ENCODE measurements around the gene MCRIP2. TPM values are rescaled to one million over a fixed set of nuclear protein-coding genes. Genes with fewer than 3 reads are reported as not detected.

Gene MCRIP2
- total RNA-seq, 1 donor from 2014 or later: 20.9 TPM

DNA sequence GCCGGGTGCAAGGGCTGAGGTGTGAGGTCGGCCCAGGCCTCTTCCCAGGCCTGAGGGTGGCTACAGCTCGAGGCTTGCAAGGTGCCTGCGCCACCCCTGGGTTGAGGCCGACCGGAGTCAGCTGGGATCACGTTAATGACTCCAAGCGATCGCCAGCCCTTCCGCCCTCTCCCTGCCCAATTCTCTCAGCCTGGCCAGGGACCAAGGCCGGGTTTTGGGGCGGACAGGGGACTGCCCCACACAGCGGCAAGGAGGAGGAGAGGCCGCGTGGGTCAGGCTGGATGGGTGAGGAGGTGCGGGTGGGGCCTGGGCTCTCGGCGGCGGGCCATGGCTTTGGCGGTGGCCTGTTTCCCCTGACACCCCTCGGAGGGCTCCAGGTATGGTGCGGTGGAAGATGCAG is 51.7 kb downstream of the MCRIP2 start:
- peaks cover 14% of the 10 kb centered on the region for H3K79me2 ChIP-seq (ENCODE audit: insufficient read depth, low read length)
- no peak overlapping the region for H3K4me3 Mint-ChIP-seq (ENCODE audit: unreplicated experiment)
- no peaks in the 10 kb centered on the region for H4K20me1 ChIP-seq (ENCODE audit: insufficient read depth, low read length)
- no peak for DNase-seq (ENCODE audit: low read depth)
- peaks cover 32% of the 10 kb centered on the region for H3K27me3 Mint-ChIP-seq (ENCODE audit: low read depth, unreplicated experiment)
- no peak overlapping the region for H2AFZ ChIP-seq (ENCODE audit: low read depth, low read length)
- no peaks in the 10 kb centered on the region for H3K36me3 Mint-ChIP-seq (ENCODE audit: low read depth, unreplicated experiment)
- peaks cover 12% of the 10 kb centered on the region for H3K27me3 ChIP-seq (ENCODE audit: insufficient read depth, low read length)
- H3K4me1 ChIP-seq (ENCODE audit: insufficient read depth, low read length): peaks cover 5% of the 10 kb centered on the region
- H3K4me3 ChIP-seq (ENCODE audit: insufficient read depth, low read depth, low read length): no peak overlapping the region
- no peak for FAIRE-seq
- H3K27ac ChIP-seq (ENCODE audit: low read depth, low read length): no peak overlapping the region
- no peak overlapping the region for H3K9ac ChIP-seq (ENCODE audit: low read length)
- H3K9me3 Mint-ChIP-seq (ENCODE audit: unreplicated experiment): no peaks in the 10 kb centered on the region
- H3K4me1 Mint-ChIP-seq (ENCODE audit: low read depth, unreplicated experiment): peaks cover 2% of the 10 kb centered on the region
- no peaks in the 10 kb centered on the region for H3K9me3 ChIP-seq (ENCODE audit: insufficient read depth, low read depth, low read length)
- H3K4me2 ChIP-seq (ENCODE audit: low read length): no peak overlapping the region
- no peak overlapping the region for H3K27ac Mint-ChIP-seq (ENCODE audit: unreplicated experiment)
- H3K36me3 ChIP-seq (ENCODE audit: insufficient read depth, low read length): no peaks in the 10 kb centered on the region
- TF ChIP-seq EZH2 (IDR thresholded peaks at IDR 0.05; ENCODE audit: insufficient read depth, low read length) (peak; percentile 72), CTCF (IDR thresholded peaks at IDR 0.05; ENCODE audit: insufficient read depth, low read depth, low read length) (no peak)

DNA sequence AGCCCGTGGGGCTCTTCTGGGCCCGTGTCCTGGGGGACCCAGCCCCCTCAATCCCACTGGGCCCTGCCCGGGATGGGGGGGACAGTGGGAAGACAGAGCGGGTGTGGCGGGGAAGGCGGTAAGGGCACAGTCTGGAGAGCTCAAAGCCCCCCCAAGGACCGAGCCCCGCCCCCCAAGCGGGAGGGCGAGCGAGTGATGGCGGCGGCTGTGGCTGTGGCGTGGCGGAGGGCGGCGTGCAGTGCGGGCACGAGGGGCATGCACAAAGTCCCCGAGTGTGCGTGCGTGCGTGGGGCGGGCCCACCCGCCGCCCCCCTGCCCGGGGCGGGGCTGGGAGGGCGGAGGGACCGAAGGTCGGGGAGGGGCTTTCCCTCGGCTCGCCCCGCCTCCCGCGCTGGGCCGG is 52.1 kb downstream of the MCRIP2 start:
- no peak overlapping the region for H3K4me2 ChIP-seq (ENCODE audit: low read length)
- Mint-ChIP-seq H3K27ac (ENCODE audit: unreplicated experiment) (no peak overlapping the region), H3K4me3 (ENCODE audit: unreplicated experiment) (no peak overlapping the region)

More for the DNA sequence above, 52.1 kb downstream of the MCRIP2 start:
- no peaks in the 10 kb centered on the region for H3K9me3 ChIP-seq (ENCODE audit: insufficient read depth, low read depth, low read length)
- H3K4me3 ChIP-seq (ENCODE audit: insufficient read depth, low read depth, low read length): no peak overlapping the region
- FAIRE-seq (no peak), DNase-seq (ENCODE audit: low read depth) (no peak)
- no peak overlapping the region for H3K27ac ChIP-seq (ENCODE audit: low read depth, low read length)
- no peaks in the 10 kb centered on the region for H3K36me3 Mint-ChIP-seq (ENCODE audit: low read depth, unreplicated experiment)
- H3K27me3 Mint-ChIP-seq (ENCODE audit: low read depth, unreplicated experiment): peaks cover 34% of the 10 kb centered on the region
- peak; percentile 1 for TF ChIP-seq EZH2 (IDR thresholded peaks at IDR 0.05; ENCODE audit: insufficient read depth, low read length)
- TF ChIP-seq CTCF (IDR thresholded peaks at IDR 0.05; ENCODE audit: insufficient read depth, low read depth, low read length): no peak
- H3K9me3 Mint-ChIP-seq (ENCODE audit: unreplicated experiment): no peaks in the 10 kb centered on the region
- peaks cover 2% of the 10 kb centered on the region for H3K4me1 Mint-ChIP-seq (ENCODE audit: low read depth, unreplicated experiment)
- peaks cover 13% of the 10 kb centered on the region for H3K27me3 ChIP-seq (ENCODE audit: insufficient read depth, low read length)
- H4K20me1 ChIP-seq (ENCODE audit: insufficient read depth, low read length): no peaks in the 10 kb centered on the region
- peaks cover 5% of the 10 kb centered on the region for H3K4me1 ChIP-seq (ENCODE audit: insufficient read depth, low read length)
- no peak overlapping the region for H2AFZ ChIP-seq (ENCODE audit: low read depth, low read length)
- peaks cover 12% of the 10 kb centered on the region for H3K79me2 ChIP-seq (ENCODE audit: insufficient read depth, low read length)
- no peak overlapping the region for H3K9ac ChIP-seq (ENCODE audit: low read length)
- H3K36me3 ChIP-seq (ENCODE audit: insufficient read depth, low read length): no peaks in the 10 kb centered on the region

Data from astrocyte (in vitro differentiated cells and primary cell).